ENCODE results near the gene ZNF490. TPM values are rescaled to one million over a fixed set of nuclear protein-coding genes. Genes with fewer than 3 reads are reported as not detected.
"Not testable (repeated sequence)": the region's sequence is repeated elsewhere in the genome, so short reads cannot be mapped to it uniquely, and the experiment has no call there.

The ZNF490 gene
- total RNA-seq, 1 donor from 2014 or later: 11.9 TPM

GRCh38 chr19:12646551-12646950 lies 35.9 kb upstream of the ZNF490 start:
- H3K36me3 Mint-ChIP-seq (ENCODE audit: low read depth, unreplicated experiment): peaks cover 11% of the 10 kb centered on the region
- peaks cover 15% of the 10 kb centered on the region for H3K27me3 Mint-ChIP-seq (ENCODE audit: unreplicated experiment)
- H3K4me1 Mint-ChIP-seq (ENCODE audit: unreplicated experiment): no peaks in the 10 kb centered on the region
- TF ChIP-seq CTCF (IDR thresholded peaks at IDR 0.05; ENCODE audit: unreplicated experiment): no peak
- H3K27ac Mint-ChIP-seq (ENCODE audit: unreplicated experiment): no peak overlapping the region
- H3K4me3 Mint-ChIP-seq (ENCODE audit: unreplicated experiment): no peak overlapping the region
- H3K9me3 Mint-ChIP-seq (ENCODE audit: unreplicated experiment): no peaks in the 10 kb centered on the region
- no peak for DNase-seq (ENCODE audit: low spot score)

GRCh38 chr19:12643716-12644115 lies 33.1 kb upstream of the ZNF490 start:
- not testable (repeated sequence) for H3K4me1 Mint-ChIP-seq (ENCODE audit: unreplicated experiment); H3K27ac Mint-ChIP-seq (ENCODE audit: unreplicated experiment); H3K4me3 Mint-ChIP-seq (ENCODE audit: unreplicated experiment); DNase-seq (ENCODE audit: low spot score); H3K36me3 Mint-ChIP-seq (ENCODE audit: low read depth, unreplicated experiment); H3K9me3 Mint-ChIP-seq (ENCODE audit: unreplicated experiment)
- peaks cover 19% of the 10 kb centered on the region for H3K27me3 Mint-ChIP-seq (ENCODE audit: unreplicated experiment)

GRCh38 chr19:12642506-12642905 lies 31.9 kb upstream of the ZNF490 start:
- Mint-ChIP-seq H3K27ac (ENCODE audit: unreplicated experiment) (no peak overlapping the region), H3K36me3 (ENCODE audit: low read depth, unreplicated experiment) (peaks cover 7% of the 10 kb centered on the region), H3K4me3 (ENCODE audit: unreplicated experiment) (no peak overlapping the region), H3K9me3 (ENCODE audit: unreplicated experiment) (no peaks in the 10 kb centered on the region), H3K4me1 (ENCODE audit: unreplicated experiment) (peaks cover 5% of the 10 kb centered on the region), H3K27me3 (ENCODE audit: unreplicated experiment) (peaks cover 18% of the 10 kb centered on the region)
- no peak for DNase-seq (ENCODE audit: low spot score)
- TF ChIP-seq CTCF (IDR thresholded peaks at IDR 0.05; ENCODE audit: unreplicated experiment): no peak

GRCh38 chr19:12641456-12641855 lies 30.8 kb upstream of the ZNF490 start:
- Mint-ChIP-seq H3K9me3 (ENCODE audit: unreplicated experiment) (no peaks in the 10 kb centered on the region), H3K4me3 (ENCODE audit: unreplicated experiment) (no peak overlapping the region), H3K27me3 (ENCODE audit: unreplicated experiment) (peaks cover 17% of the 10 kb centered on the region), H3K27ac (ENCODE audit: unreplicated experiment) (no peak overlapping the region), H3K36me3 (ENCODE audit: low read depth, unreplicated experiment) (no peaks in the 10 kb centered on the region), H3K4me1 (ENCODE audit: unreplicated experiment) (peaks cover 12% of the 10 kb centered on the region)
- TF ChIP-seq CTCF (IDR thresholded peaks at IDR 0.05; ENCODE audit: unreplicated experiment): no peak
- no peak for DNase-seq (ENCODE audit: low spot score)

- H3K9me3 Mint-ChIP-seq (ENCODE audit: unreplicated experiment): no peaks in the 10 kb centered on the region
- peak overlapping the region; percentile 36 for H3K27ac Mint-ChIP-seq (ENCODE audit: unreplicated experiment)
- H3K4me3 Mint-ChIP-seq (ENCODE audit: unreplicated experiment): peak overlapping the region; percentile 84
- H3K27me3 Mint-ChIP-seq (ENCODE audit: unreplicated experiment): peaks cover 12% of the 10 kb centered on the region
- H3K36me3 Mint-ChIP-seq (ENCODE audit: low read depth, unreplicated experiment): no peaks in the 10 kb centered on the region
- DNase-seq (ENCODE audit: low spot score): peak; percentile 86
- peaks cover 12% of the 10 kb centered on the region for H3K4me1 Mint-ChIP-seq (ENCODE audit: unreplicated experiment)
- peak; percentile 67 for TF ChIP-seq CTCF (IDR thresholded peaks at IDR 0.05; ENCODE audit: unreplicated experiment)
Observed at GRCh38 chr19:12639901-12640613, 29.4 kb upstream of the ZNF490 start.
